ENCODE measurements around the gene MRPL1. TPM values are rescaled to one million over a fixed set of nuclear protein-coding genes. Genes with fewer than 3 reads are reported as not detected.
A peak's percentile ranks its signal among the peaks of the same experiment; 100 is the strongest.
"Not testable (repeated sequence)": the region's sequence is repeated elsewhere in the genome, so short reads cannot be mapped to it uniquely, and the experiment has no call there.

The MRPL1 gene
- total and polyA plus RNA-seq, 2 experiments from 2014 or later = 21.5 to 21.7 TPM

DNA sequence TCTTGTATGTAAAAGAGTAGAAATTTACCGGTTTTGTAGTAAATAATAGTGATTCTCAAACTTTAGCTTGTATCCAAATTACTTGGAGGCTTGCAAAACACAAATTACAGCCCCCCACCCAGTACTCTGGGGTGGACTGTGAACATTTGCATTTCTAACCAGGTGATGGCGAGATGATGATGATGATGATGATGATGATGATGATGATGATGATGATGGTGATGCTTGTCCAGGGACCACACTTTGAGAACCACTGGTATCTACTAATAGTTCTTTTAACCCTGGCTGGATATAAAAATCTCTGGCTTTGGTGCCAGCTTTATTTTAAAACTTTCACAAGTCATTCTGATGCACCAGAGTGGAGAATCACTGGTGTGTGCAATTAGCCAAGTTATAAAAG is 96.3 kb downstream of the MRPL1 start:
- Histone ChIP-seq H3K9ac (no peak overlapping the region), H3K27me3 (replicated peaks; ENCODE audit: insufficient read depth) (no peaks in the 10 kb centered on the region), H3K4me2 (ENCODE audit: unreplicated experiment) (no peak overlapping the region), H3K27ac (no peak overlapping the region), H3K4me3 (no peak overlapping the region), H3K9me3 (ENCODE audit: low read depth) (no peaks in the 10 kb centered on the region), H2AFZ (no peak overlapping the region), H3K36me3 (ENCODE audit: low read depth) (no peaks in the 10 kb centered on the region), H3F3A (ENCODE audit: insufficient read depth) (no peaks in the 10 kb centered on the region), H4K20me1 (ENCODE audit: insufficient read depth) (no peaks in the 10 kb centered on the region), H3K9me2 (ENCODE audit: insufficient read depth) (no peaks in the 10 kb centered on the region), H3K4me1 (ENCODE audit: insufficient read depth) (no peaks in the 10 kb centered on the region), H3K79me2 (ENCODE audit: insufficient read depth) (no peaks in the 10 kb centered on the region)
- in situ Hi-C loops (cut with MboI) = loop anchor here (25.0 kb wide), 2 partner anchors 553 to 903 kb away; no protein-coding TSS in a partner anchor
- TF ChIP-seq EZH2phosphoT487 (IDR thresholded peaks at IDR 0.05; ENCODE audit: insufficient read depth, low read depth) (no peak), EZH2 (IDR thresholded peaks at IDR 0.05; ENCODE audit: insufficient read depth, poor library complexity, severe bottlenecking) (no peak)
- 63 to 77% methylated on average over 2 of the region's 2 CpGs for WGBS, 2 experiments (ENCODE audit: low coverage in 1 of 2, low lambda C conversion rate in 2 of 2, missing lambda C conversion rate in 2 of 2)
- DNase-seq = no peak

DNA sequence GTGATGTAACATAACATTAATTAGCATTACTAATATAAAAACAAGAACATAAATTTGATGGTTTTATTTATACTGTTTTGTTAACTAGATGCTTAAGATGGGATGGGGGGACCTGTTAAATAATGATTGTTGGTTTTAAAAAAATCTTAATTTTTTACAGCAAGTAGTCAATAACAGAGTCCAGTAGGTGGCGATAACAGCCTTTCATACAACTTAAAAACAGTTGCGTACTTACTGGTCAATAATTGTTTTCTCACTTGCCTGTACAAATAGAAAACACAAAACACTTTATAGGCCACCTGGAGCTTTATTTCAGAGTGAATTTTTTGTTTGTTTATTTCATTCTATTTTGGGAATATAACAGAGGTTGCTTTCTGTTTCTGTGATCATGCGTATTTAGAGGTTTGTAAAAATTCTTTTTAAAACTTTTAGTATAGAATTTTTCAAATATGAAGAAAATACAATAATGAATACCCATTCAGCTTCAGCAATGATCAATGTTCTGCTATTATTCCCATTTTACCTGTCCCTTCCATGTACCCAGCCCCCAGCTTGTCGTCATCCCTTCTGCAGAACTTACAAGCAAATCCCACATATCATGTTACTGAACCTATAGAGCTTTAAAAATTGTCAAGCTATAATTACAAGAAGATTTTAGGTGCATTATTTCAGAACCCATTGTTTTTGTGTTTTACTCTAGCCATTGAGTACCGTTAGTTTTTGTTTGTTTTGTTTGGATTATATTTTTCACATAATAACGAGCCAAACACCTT is 97.1 kb downstream of the MRPL1 start:
- Histone ChIP-seq H2AFZ (no peak overlapping the region; the same call in 1 of the 2 replicates), H3K27me3 (replicated peaks; ENCODE audit: insufficient read depth) (no peaks in the 10 kb centered on the region), H3K4me3 (no peak overlapping the region), H3K79me2 (ENCODE audit: insufficient read depth) (no peaks in the 10 kb centered on the region), H3K36me3 (ENCODE audit: low read depth) (no peaks in the 10 kb centered on the region), H4K20me1 (ENCODE audit: insufficient read depth) (no peaks in the 10 kb centered on the region), H3K9ac (no peak overlapping the region), H3K27ac (no peak overlapping the region), H3K9me3 (ENCODE audit: low read depth) (no peaks in the 10 kb centered on the region), H3K9me2 (ENCODE audit: insufficient read depth) (no peaks in the 10 kb centered on the region), H3F3A (ENCODE audit: insufficient read depth) (no peaks in the 10 kb centered on the region), H3K4me2 (ENCODE audit: unreplicated experiment) (peak overlapping the region; percentile 40), H3K4me1 (ENCODE audit: insufficient read depth) (no peaks in the 10 kb centered on the region)
- DNase-seq = peak; percentile 73
- TF ChIP-seq EZH2phosphoT487 (IDR thresholded peaks at IDR 0.05; ENCODE audit: insufficient read depth, low read depth) (no peak), EZH2 (IDR thresholded peaks at IDR 0.05; ENCODE audit: insufficient read depth, poor library complexity, severe bottlenecking) (no peak)
- WGBS, 2 experiments (ENCODE audit: low coverage in 1 of 2, low lambda C conversion rate in 2 of 2, missing lambda C conversion rate in 2 of 2) = 53% methylated on average over 6 of the region's 6 CpGs
- in situ Hi-C loops (cut with MboI) = loop anchor here (25.0 kb wide), 2 partner anchors 553 to 903 kb away; no protein-coding TSS in a partner anchor

DNA sequence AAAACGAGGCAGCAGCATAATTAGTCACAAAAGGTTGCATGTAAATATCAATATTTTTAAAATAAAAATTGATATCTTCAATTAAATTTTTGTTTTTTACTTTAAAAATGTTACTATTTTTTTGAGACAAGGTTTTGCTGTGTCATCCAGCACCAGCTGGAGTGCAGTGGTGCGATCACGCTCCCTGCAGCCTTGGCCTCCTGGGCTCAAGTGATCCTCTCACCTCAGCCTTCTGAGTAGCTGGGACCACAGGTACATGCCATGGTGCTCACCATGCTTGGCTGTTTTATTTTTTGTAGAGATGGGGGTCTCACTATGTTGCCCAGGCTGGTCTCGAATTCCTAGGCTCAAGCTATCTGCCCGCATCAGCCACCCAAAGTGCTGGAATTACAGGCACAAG is 97.7 kb downstream of the MRPL1 start:
- no peaks in the 10 kb centered on the region for H3K79me2 ChIP-seq (ENCODE audit: insufficient read depth)
- in situ Hi-C loops (cut with MboI) = loop anchor here (25.0 kb wide), 2 partner anchors 552 to 902 kb away; no protein-coding TSS in a partner anchor
- H3K9me3 ChIP-seq (ENCODE audit: low read depth) = no peaks in the 10 kb centered on the region
- no peak overlapping the region for H3K4me3 ChIP-seq
- no peaks in the 10 kb centered on the region for H3K9me2 ChIP-seq (ENCODE audit: insufficient read depth)
- no peaks in the 10 kb centered on the region for H3F3A ChIP-seq (ENCODE audit: insufficient read depth)
- H3K36me3 ChIP-seq (ENCODE audit: low read depth) = no peaks in the 10 kb centered on the region
- no peaks in the 10 kb centered on the region for H3K27me3 ChIP-seq (replicated peaks; ENCODE audit: insufficient read depth)
- no peak overlapping the region for H2AFZ ChIP-seq
- H3K4me2 ChIP-seq (ENCODE audit: unreplicated experiment) = no peak overlapping the region
- H3K4me1 ChIP-seq (ENCODE audit: insufficient read depth) = no peaks in the 10 kb centered on the region
- H3K27ac ChIP-seq = no peak overlapping the region
- DNase-seq = no peak
- TF ChIP-seq EZH2 (IDR thresholded peaks at IDR 0.05; ENCODE audit: insufficient read depth, poor library complexity, severe bottlenecking) = no peak
- no peak for TF ChIP-seq EZH2phosphoT487 (IDR thresholded peaks at IDR 0.05; ENCODE audit: insufficient read depth, low read depth)
- 85 to 89% methylated on average over 5 of the region's 5 CpGs for WGBS, 2 experiments (ENCODE audit: low coverage in 1 of 2, low lambda C conversion rate in 2 of 2, missing lambda C conversion rate in 2 of 2)
- H3K9ac ChIP-seq = no peak overlapping the region
- H4K20me1 ChIP-seq (ENCODE audit: insufficient read depth) = no peaks in the 10 kb centered on the region

DNA sequence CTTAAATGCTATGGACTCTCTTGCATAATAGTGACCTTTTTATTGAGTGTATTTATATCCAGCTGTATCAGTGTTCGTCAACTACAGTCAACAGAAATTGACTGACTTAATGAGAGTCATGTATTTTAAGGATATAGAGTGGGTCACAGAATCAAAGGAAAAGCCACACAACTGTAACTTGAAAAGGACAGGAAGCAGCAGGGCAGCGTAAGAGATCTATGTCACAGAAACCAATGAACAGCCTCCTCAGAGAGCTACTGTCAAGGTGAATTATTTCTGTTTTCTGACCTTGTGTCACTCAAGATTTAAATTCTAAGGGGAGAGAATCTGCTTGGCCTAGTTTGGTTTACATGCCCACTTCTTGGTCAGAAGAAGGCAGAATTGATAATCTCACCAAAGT is 100.4 kb downstream of the MRPL1 start:
- Histone ChIP-seq H3K4me2 (ENCODE audit: unreplicated experiment) (no peak overlapping the region), H3K4me1 (ENCODE audit: insufficient read depth) (no peaks in the 10 kb centered on the region), H2AFZ (no peak overlapping the region), H3K9ac (no peak overlapping the region), H4K20me1 (ENCODE audit: insufficient read depth) (no peaks in the 10 kb centered on the region), H3K9me3 (ENCODE audit: low read depth) (no peaks in the 10 kb centered on the region), H3F3A (ENCODE audit: insufficient read depth) (no peaks in the 10 kb centered on the region), H3K9me2 (ENCODE audit: insufficient read depth) (no peaks in the 10 kb centered on the region), H3K27ac (no peak overlapping the region), H3K4me3 (no peak overlapping the region), H3K27me3 (replicated peaks; ENCODE audit: insufficient read depth) (no peaks in the 10 kb centered on the region), H3K36me3 (ENCODE audit: low read depth) (no peaks in the 10 kb centered on the region), H3K79me2 (ENCODE audit: insufficient read depth) (no peaks in the 10 kb centered on the region)
- 91 to 96% methylated on average over 2 of the region's 2 CpGs for WGBS, 2 experiments (ENCODE audit: low coverage in 1 of 2, low lambda C conversion rate in 2 of 2, missing lambda C conversion rate in 2 of 2)
- no peak for DNase-seq
- TF ChIP-seq EZH2 (IDR thresholded peaks at IDR 0.05; ENCODE audit: insufficient read depth, poor library complexity, severe bottlenecking) (no peak), EZH2phosphoT487 (IDR thresholded peaks at IDR 0.05; ENCODE audit: insufficient read depth, low read depth) (no peak)
- in situ Hi-C loops (cut with MboI) = loop anchor here (25.0 kb wide), 2 partner anchors 549 to 899 kb away; no protein-coding TSS in a partner anchor

DNA sequence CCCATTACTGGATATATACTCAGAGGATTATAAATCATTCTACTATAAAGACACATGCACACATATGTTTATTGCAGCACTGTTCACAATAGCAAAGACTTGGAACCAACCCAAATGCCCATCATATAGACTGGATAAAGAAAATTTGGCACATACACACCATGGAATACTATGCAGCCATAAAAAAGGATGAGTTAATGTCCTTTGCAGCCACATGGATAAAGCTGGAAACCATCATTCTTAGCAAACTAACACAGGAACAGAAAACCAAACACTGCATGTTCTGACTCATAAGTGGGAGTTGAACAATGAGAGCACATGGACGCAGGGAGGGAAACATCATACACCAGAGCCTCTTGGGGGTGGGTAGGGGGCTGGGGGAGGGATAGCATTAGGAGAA is 111.0 kb downstream of the MRPL1 start:
- not testable (repeated sequence) for H3K4me1 ChIP-seq (ENCODE audit: insufficient read depth); H3K79me2 ChIP-seq (ENCODE audit: insufficient read depth); H3F3A ChIP-seq (ENCODE audit: insufficient read depth); H4K20me1 ChIP-seq (ENCODE audit: insufficient read depth); H3K4me2 ChIP-seq (ENCODE audit: unreplicated experiment); H2AFZ ChIP-seq; H3K4me3 ChIP-seq; DNase-seq; H3K27me3 ChIP-seq (replicated peaks; ENCODE audit: insufficient read depth); H3K36me3 ChIP-seq (ENCODE audit: low read depth); H3K9ac ChIP-seq; H3K9me2 ChIP-seq (ENCODE audit: insufficient read depth); H3K27ac ChIP-seq; H3K9me3 ChIP-seq (ENCODE audit: low read depth)
- in situ Hi-C loops (cut with MboI) = loop anchor here (25.0 kb wide), 2 partner anchors 539 to 889 kb away; no protein-coding TSS in a partner anchor
- 93 to 100% methylated on average over 1 of the region's 1 CpG for WGBS, 2 experiments (ENCODE audit: low coverage in 1 of 2, low lambda C conversion rate in 2 of 2, missing lambda C conversion rate in 2 of 2)

DNA sequence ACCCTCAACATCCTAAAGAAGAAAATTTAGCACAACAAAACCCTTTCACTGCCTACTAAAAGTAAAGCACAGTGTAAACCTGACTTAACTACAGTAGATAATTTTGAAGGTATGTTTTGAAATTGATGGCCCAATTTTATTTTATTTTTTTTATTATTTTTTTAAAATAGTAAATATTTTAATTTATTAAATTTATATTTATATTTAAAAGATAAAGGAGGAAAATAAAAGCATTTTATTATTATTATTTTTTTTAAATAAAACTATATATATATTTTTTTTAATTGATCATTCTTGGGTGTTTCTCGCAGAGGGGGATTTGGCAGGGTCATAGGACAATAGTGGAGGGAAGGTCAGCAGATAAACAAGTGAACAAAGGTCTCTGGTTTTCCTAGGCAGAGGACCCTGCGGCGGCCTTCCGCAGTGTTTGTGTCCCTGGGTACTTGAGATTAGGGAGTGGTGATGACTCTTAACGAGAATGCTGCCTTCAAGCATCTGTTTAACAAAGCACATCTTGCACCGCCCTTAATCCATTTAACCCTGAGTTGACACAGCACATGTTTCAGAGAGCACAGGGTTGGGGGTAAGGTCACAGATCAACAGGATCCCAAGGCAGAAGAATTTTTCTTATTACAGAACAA is 120.4 kb downstream of the MRPL1 start:
- H3F3A ChIP-seq (ENCODE audit: insufficient read depth); H3K4me3 ChIP-seq; H3K4me1 ChIP-seq (ENCODE audit: insufficient read depth); H3K9ac ChIP-seq; H3K27me3 ChIP-seq (replicated peaks; ENCODE audit: insufficient read depth); H3K9me3 ChIP-seq (ENCODE audit: low read depth); DNase-seq; H4K20me1 ChIP-seq (ENCODE audit: insufficient read depth); H3K9me2 ChIP-seq (ENCODE audit: insufficient read depth); H3K27ac ChIP-seq; H3K36me3 ChIP-seq (ENCODE audit: low read depth); H2AFZ ChIP-seq; H3K79me2 ChIP-seq (ENCODE audit: insufficient read depth); H3K4me2 ChIP-seq (ENCODE audit: unreplicated experiment); in situ Hi-C loops (cut with MboI): not testable (repeated sequence)
- WGBS, 2 experiments (ENCODE audit: low coverage in 1 of 2, low lambda C conversion rate in 2 of 2, missing lambda C conversion rate in 2 of 2) = 59 to 66% methylated on average over 6 of the region's 6 CpGs
